GM19099 (cell line): ENCODE results near the gene CD164L2.

ENCODE experiments used
- POLR2A ChIP-seq: IDR thresholded peaks from 3 replicates; pipeline ENCODE4 v1.6.1; 2011; ENCODE audit warnings: low read depth; ENCODE audit not compliant: insufficient read length; ENCODE audit errors: extremely low read depth

CD164L2 gene

GRCh38 chr1:27332536-27333281, 50.4 kb downstream of the CD164L2 start:
- no peak for TF ChIP-seq POLR2A

GRCh38 chr1:27331922-27332321, 51.2 kb downstream of the CD164L2 start:
- no peak for TF ChIP-seq POLR2A

DNA sequence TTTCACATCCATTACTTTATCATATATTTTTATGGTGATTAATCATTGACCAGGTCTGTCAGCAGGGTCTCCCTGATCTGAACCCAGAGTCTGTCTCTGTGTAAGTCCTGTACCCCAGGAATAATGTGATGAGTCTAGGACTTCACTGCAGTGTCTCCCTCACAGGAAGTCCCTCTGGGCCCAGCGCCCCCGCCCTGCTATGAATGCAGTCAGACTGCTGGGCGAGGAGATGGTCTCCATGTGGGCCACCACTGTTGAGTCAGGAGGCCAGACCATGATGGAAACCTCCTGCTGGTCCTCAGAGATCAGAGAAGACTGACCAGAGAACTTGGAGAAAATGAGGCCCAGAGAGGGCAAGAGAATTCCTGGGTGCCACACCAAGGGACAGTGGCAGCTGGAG, 51.7 kb downstream of the CD164L2 start:
- TF ChIP-seq POLR2A, result no peak

DNA sequence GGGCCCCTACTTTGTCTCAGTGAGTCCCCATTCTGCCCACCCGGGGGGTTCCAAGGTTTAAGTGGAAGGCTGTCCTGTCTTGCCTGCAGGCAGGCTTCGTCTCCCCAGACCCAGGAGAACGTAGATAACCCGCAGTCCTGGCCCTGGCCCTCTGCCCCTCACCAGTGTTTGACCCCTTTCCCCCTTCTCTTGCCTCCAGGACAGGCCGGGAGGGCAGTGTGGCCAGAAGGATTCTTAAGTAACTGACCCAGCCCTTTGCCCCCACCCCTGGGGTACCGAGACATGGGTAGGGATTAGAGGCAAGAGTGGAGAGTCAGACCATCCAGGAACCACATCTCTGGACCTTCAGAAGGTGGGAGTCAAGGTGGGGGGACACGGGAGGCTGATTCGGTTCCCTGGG, 52.3 kb downstream of the CD164L2 start:
- TF ChIP-seq POLR2A, result no peak
